Testis (tissue), 2 donors: ENCODE results near the gene DERA.

ENCODE experiments used
- CTCF ChIP-seq, 3 experiments: fragments of 450-650 bp in 2 of 3; fragments of 200-600 bp in 1 of 3; sonication (generic) in 1 of 3; IDR thresholded peaks; one replicate each; pipeline ENCODE4 v1.5.1; 2016 to 2019; ENCODE audit warnings: antibody characterized with exemption in 3 of 3, mild to moderate bottlenecking in 2 of 3, moderate library complexity in 1 of 3
- POLR2A ChIP-seq: fragments of 450-650 bp; IDR thresholded peaks from one replicate; pipeline ENCODE4 v1.6.1; 2017; ENCODE audit warnings: antibody characterized with exemption, mild to moderate bottlenecking, moderate library complexity

- TF ChIP-seq CTCF (IDR thresholded peaks at IDR 0.05) = no peak
- no peak for TF ChIP-seq POLR2A
These were observed 175.3 kb downstream of the DERA start for GRCh38 chr12:16086462-16086861.
